ACC112 (cell line): ENCODE results near the gene TTYH3.

Experiments
- H2AFZ ChIP-seq: fragments of 200-600 bp; sonication (generic); one replicate; pipeline ENCODE4 v1.6.0; 2017; ENCODE audit warnings: antibody characterized with exemption, low read length; ENCODE audit not compliant: unreplicated experiment
- H3K27ac ChIP-seq: fragments of 200-600 bp; sonication (generic); 2 replicates; pipeline ENCODE4 v1.5.1; 2014; ENCODE audit warnings: low read depth, mild to moderate bottlenecking, antibody characterized with exemption, low read length, moderate library complexity
- H3K27me3 ChIP-seq: fragments of 200-600 bp; sonication (generic); 2 replicates; pipeline ENCODE4 v1.6.1; 2014; ENCODE audit warnings: mild to moderate bottlenecking, antibody characterized with exemption, low read length, moderate library complexity, mixed read lengths; ENCODE audit not compliant: insufficient read depth
- H3K36me3 ChIP-seq: fragments of 200-600 bp; sonication (generic); 2 replicates; pipeline ENCODE4 v1.6.1; 2016; ENCODE audit warnings: mild to moderate bottlenecking, antibody characterized with exemption, low read length, moderate library complexity, mixed read lengths; ENCODE audit not compliant: insufficient read depth
- H3K4me1 ChIP-seq: fragments of 200-600 bp; sonication (generic); one replicate; pipeline ENCODE4 v1.6.1; 2016; ENCODE audit warnings: low read length, mixed read lengths; ENCODE audit not compliant: insufficient read depth, unreplicated experiment, control insufficient read depth
- H3K4me3 ChIP-seq: fragments of 200-600 bp; sonication (generic); 2 replicates; pipeline ENCODE4 v1.5.1; 2014; ENCODE audit warnings: mild to moderate bottlenecking, low read depth, low read length
- H3K79me2 ChIP-seq: fragments of 200-600 bp; sonication (generic); one replicate; pipeline ENCODE4 v1.6.0; 2016; ENCODE audit warnings: low read length; ENCODE audit not compliant: control insufficient read depth, unreplicated experiment, insufficient read depth

TTYH3 gene

GRCh38 chr7:2651847-2652735, 20.3 kb downstream of the TTYH3 start:
- no peaks in the 10 kb centered on the region for H3K27me3 ChIP-seq
- peaks cover 4% of the 10 kb centered on the region; the same call in 1 of the 2 replicates for H3K36me3 ChIP-seq
- H3K4me1 ChIP-seq: no peaks in the 10 kb centered on the region
- H3K27ac ChIP-seq: no peak overlapping the region
- H3K79me2 ChIP-seq: no peaks in the 10 kb centered on the region
- no peak overlapping the region for H3K4me3 ChIP-seq
- no peak overlapping the region for H2AFZ ChIP-seq

GRCh38 chr7:2652736-2653060, 20.9 kb downstream of the TTYH3 start:
- Histone ChIP-seq H3K36me3 (peaks cover 4% of the 10 kb centered on the region; the same call in 1 of the 2 replicates), H3K4me3 (no peak overlapping the region), H3K27me3 (no peaks in the 10 kb centered on the region), H3K4me1 (no peaks in the 10 kb centered on the region), H2AFZ (no peak overlapping the region), H3K27ac (no peak overlapping the region), H3K79me2 (no peaks in the 10 kb centered on the region)

- Histone ChIP-seq H3K79me2 (no peaks in the 10 kb centered on the region), H2AFZ (no peak overlapping the region), H3K27me3 (no peaks in the 10 kb centered on the region), H3K36me3 (peaks cover 4% of the 10 kb centered on the region; the same call in 1 of the 2 replicates), H3K4me1 (no peaks in the 10 kb centered on the region), H3K4me3 (no peak overlapping the region), H3K27ac (no peak overlapping the region)
Measured at GRCh38 chr7:2654059-2654458, 22.3 kb downstream of the TTYH3 start.

- H3K4me3 ChIP-seq: no peak overlapping the region
- H3K27me3 ChIP-seq: no peaks in the 10 kb centered on the region
- H3K4me1 ChIP-seq: no peaks in the 10 kb centered on the region
- no peak overlapping the region for H3K27ac ChIP-seq
- no peak overlapping the region for H2AFZ ChIP-seq
- peaks cover 4% of the 10 kb centered on the region; the same call in 1 of the 2 replicates for H3K36me3 ChIP-seq
- no peaks in the 10 kb centered on the region for H3K79me2 ChIP-seq
Measured at GRCh38 chr7:2655870-2656614, 24.3 kb downstream of the TTYH3 start.

- Histone ChIP-seq H3K27me3 (no peaks in the 10 kb centered on the region), H3K4me3 (no peak overlapping the region), H2AFZ (no peak overlapping the region), H3K27ac (no peak overlapping the region), H3K4me1 (no peaks in the 10 kb centered on the region), H3K79me2 (no peaks in the 10 kb centered on the region), H3K36me3 (no peaks in the 10 kb centered on the region)
Measured at GRCh38 chr7:2657208-2657607, 25.4 kb downstream of the TTYH3 start.

- Histone ChIP-seq H3K4me1 (no peaks in the 10 kb centered on the region), H3K27ac (no peak overlapping the region), H2AFZ (no peak overlapping the region), H3K36me3 (no peaks in the 10 kb centered on the region), H3K79me2 (no peaks in the 10 kb centered on the region), H3K27me3 (no peaks in the 10 kb centered on the region), H3K4me3 (no peak overlapping the region)
Measured at GRCh38 chr7:2657920-2658671, 26.3 kb downstream of the TTYH3 start.

- Histone ChIP-seq H3K27ac (no peak overlapping the region), H3K4me1 (no peaks in the 10 kb centered on the region), H3K27me3 (no peaks in the 10 kb centered on the region), H3K79me2 (no peaks in the 10 kb centered on the region), H3K36me3 (no peaks in the 10 kb centered on the region), H2AFZ (no peak overlapping the region), H3K4me3 (no peak overlapping the region)
Measured at GRCh38 chr7:2658941-2659340, 27.2 kb downstream of the TTYH3 start.

GRCh38 chr7:2659556-2660358, 28.0 kb downstream of the TTYH3 start:
- Histone ChIP-seq H3K4me1 (no peaks in the 10 kb centered on the region), H2AFZ (no peak overlapping the region), H3K79me2 (no peaks in the 10 kb centered on the region), H3K36me3 (no peaks in the 10 kb centered on the region), H3K4me3 (no peak overlapping the region), H3K27ac (no peak overlapping the region), H3K27me3 (no peaks in the 10 kb centered on the region)

GRCh38 chr7:2660359-2661095, 28.7 kb downstream of the TTYH3 start:
- H2AFZ ChIP-seq: no peak overlapping the region
- no peak overlapping the region for H3K4me3 ChIP-seq
- H3K4me1 ChIP-seq: no peaks in the 10 kb centered on the region
- no peaks in the 10 kb centered on the region for H3K36me3 ChIP-seq
- no peaks in the 10 kb centered on the region for H3K79me2 ChIP-seq
- H3K27me3 ChIP-seq: peaks cover 2% of the 10 kb centered on the region; the same call in 1 of the 2 replicates
- no peak overlapping the region for H3K27ac ChIP-seq
